Activated T-cell treated with anti-CD3 and anti-CD28 coated beads for 24 hours (primary cell): ENCODE results near the gene TMEM18.
"Not testable (repeated sequence)": the region's sequence is repeated elsewhere in the genome, so short reads cannot be mapped to it uniquely, and the experiment has no call there.

ENCODE experiments used
- DNase-seq: peaks from one replicate; pipeline ENCODE4 v3.0.0-alpha.2; 2020; ENCODE audit warnings: low read depth

The TMEM18 gene

GRCh38 chr2:677056-677958, at the start of gene TMEM18:
TMEM18 (minus strand) TSS chr2:677406; CDS start chr2:677345, 61 bp downstream.
- peak; percentile 86 for DNase-seq

- no peak for DNase-seq
Observed at GRCh38 chr2:726169-726568, 49.0 kb upstream of the TMEM18 start.

GRCh38 chr2:725468-725867, 48.3 kb upstream of the TMEM18 start:
- no peak for DNase-seq

GRCh38 chr2:723761-724160, 46.6 kb upstream of the TMEM18 start:
- no peak for DNase-seq

- DNase-seq = no peak
Observed at GRCh38 chr2:720842-721241, 43.6 kb upstream of the TMEM18 start.

- no peak for DNase-seq
Observed at GRCh38 chr2:719734-720133, 42.5 kb upstream of the TMEM18 start.

- no peak for DNase-seq
Observed at GRCh38 chr2:719191-719590, 42.0 kb upstream of the TMEM18 start.

GRCh38 chr2:717661-718060, 40.5 kb upstream of the TMEM18 start:
- DNase-seq = no peak

- DNase-seq = no peak
Observed at GRCh38 chr2:715854-716560, 38.8 kb upstream of the TMEM18 start.

- DNase-seq = no peak
Observed at GRCh38 chr2:715038-715437, 37.8 kb upstream of the TMEM18 start.

- DNase-seq = peak; percentile 12
Observed at GRCh38 chr2:714005-714741, 37.0 kb upstream of the TMEM18 start.

GRCh38 chr2:710867-711665, 33.9 kb upstream of the TMEM18 start:
- no peak for DNase-seq

GRCh38 chr2:709138-709765, 32.0 kb upstream of the TMEM18 start:
- DNase-seq = no peak

GRCh38 chr2:708667-709066, 31.5 kb upstream of the TMEM18 start:
- DNase-seq = no peak

GRCh38 chr2:705971-706511, 28.8 kb upstream of the TMEM18 start:
- DNase-seq = no peak

GRCh38 chr2:702765-703164, 25.6 kb upstream of the TMEM18 start:
- DNase-seq = not testable (repeated sequence)

- DNase-seq = no peak
Observed at GRCh38 chr2:696999-697627, 19.9 kb upstream of the TMEM18 start.

GRCh38 chr2:696463-696862, 19.3 kb upstream of the TMEM18 start:
- no peak for DNase-seq

GRCh38 chr2:694906-695510, 17.8 kb upstream of the TMEM18 start:
- no peak for DNase-seq

- DNase-seq = no peak
Observed at GRCh38 chr2:694174-694573, 17.0 kb upstream of the TMEM18 start.
